IPS-11a (cell line): ENCODE data around the gene FHOD3.

Experiments
- H3K4me3 ChIP-seq: one replicate; pipeline ENCODE4 v1.5.1; 2013; ENCODE audit warnings: low read depth, low read length, control low read depth

The FHOD3 gene

DNA sequence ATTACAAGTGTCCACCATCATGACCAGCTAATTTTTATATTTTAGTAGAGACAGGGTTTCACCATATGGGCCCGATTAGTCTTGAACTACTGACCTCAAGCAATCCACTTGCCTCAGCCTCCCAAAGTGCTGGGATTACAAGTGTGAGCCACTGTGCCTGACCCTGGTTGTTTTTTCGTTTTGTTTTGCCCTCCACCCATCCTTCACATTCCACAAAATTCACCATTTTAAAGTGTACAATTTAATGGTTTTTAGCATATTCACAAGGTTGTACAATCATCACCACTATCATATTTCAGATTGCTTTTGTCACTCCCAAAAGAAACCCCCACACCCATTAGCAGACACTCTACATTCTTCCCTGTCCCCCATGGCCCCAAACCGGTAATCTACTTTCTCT, 316.3 kb downstream of the FHOD3 start:
- no peak overlapping the region for H3K4me3 ChIP-seq

DNA sequence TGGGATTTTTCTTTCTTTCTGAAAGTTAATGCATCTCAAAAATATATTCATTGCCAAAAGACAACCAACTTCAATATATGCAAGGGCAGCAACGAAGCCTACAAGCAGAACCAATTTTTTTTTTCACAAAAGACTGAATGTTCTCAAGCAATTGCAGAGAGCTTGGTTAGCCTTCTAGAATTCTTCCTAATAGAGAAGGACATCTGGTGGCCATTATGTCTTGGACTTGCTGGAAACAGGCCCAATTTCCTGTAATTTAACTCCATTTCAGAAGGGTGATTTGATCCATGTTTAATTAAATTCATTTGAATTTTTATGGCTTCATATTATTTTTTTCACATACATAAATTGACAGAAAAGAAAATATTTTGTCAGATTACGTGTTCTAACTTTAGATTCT, 323.3 kb downstream of the FHOD3 start:
- H3K4me3 ChIP-seq, result no peak overlapping the region

DNA sequence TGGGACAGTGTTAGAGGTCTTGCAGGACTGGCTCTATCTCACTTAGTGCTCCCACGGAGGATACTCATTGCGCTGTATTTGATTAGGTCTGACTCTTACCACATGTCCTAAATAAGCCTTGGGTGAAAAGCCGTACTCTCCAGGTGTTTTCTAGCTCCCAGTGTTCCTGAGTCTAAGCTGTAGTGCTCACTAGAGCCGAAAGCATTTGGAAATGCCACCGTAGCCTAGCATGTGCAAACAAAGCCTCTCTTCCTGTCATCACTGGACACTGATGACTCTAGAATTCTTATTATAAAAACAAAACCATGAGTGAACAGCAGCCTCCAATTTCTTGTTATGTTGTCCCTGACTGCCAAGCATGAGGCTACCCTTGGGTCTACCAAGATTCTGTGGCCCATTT, 325.1 kb downstream of the FHOD3 start:
- no peak overlapping the region for H3K4me3 ChIP-seq

DNA sequence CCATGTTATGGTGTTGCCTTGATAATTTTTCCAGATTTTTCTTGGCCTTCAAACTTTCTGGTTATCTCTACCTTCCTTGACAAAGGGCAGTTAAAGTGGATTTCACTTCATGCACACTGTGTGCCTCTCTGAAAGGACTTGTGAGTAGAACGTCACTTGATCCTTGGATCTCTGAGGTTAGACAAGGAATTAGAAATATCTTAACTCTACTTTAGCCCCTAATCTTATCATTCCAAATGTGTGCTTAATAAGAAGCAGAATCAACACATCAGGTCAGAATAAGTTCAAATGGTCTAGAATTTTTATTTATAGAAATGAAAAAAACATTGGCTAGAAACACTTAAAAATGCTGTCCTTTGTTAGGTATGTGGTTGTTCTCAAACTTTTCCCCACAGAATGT, 325.6 kb downstream of the FHOD3 start:
- H3K4me3 ChIP-seq, result no peak overlapping the region

DNA sequence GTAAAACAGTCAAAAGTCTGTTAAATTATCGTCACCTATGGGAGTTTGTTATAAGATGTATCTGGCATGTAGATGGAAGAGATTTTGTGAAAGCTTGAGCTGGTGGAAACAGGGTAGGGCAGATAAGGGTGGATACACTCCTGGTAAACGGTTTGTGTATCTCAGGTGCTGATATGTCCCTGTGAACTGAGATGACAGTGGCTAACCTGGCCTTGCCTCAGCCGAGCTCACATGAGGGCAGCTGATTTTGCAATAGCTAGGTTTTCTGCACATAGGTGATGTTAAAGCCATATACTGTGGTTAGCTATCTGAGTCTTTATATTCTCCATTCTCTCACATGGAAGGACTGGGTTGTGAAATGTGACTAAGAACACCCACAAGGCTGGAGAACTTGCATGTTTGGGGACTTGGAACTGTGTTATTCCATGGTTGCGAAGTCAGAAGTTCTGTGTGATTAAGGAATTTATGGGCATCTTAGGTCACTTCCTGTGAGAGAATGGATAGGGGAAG, 326.2 kb downstream of the FHOD3 start:
- H3K4me3 ChIP-seq, result no peak overlapping the region

DNA sequence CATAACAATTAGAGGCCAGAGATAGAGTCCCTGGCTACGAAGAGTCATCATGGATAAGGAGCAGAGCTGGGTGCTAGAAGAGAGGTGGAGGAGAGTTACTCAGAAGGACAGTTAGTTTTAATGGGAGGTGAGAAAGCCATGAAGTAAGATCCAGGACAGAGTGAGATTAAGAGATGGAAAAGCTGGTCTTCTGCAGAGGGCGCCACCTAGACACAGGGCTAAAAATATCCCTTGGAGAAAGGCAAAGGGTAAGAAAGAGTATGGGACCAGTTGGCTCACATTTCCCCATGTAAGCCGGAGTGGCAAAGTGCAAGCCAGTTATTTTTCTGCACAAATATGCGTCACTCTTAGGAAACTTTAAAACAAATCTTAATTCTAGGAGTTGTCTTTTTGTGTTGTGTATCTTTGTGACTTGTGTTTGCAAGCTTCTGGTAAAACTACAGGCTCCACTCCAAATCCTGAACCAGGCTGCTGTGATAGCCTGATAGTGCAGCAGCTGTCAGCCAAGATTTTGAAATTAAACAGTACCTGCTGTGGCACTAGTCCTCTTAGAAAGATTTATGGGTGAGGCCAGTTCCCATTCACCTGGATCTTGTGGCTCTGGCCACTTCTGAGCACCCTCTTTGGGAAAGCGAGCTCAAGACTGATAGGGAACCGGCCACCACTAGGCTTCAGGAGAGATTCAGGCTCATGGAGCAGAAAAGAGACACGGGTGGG, 327.1 kb downstream of the FHOD3 start:
- no peak overlapping the region for H3K4me3 ChIP-seq

DNA sequence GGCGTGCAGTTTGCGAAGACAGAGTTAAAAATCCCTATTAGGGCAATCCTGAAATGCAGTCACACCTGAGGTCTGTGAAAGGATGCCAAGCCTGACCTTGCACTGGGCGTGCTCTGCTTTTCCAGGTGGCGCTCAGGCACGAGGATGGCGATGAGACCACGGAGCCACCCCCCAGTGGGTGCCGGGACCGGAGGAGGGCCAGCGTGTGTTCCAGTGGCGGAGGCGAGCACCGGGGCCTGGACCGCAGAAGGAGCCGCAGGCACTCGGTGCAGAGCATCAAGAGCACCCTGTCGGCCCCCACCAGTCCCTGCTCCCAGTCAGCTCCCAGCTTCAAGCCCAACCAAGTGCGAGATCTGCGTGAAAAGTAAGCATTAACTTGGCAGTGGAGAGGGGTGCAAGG, 327.9 kb downstream of the FHOD3 start:
- H3K4me3 ChIP-seq, result no peak overlapping the region

DNA sequence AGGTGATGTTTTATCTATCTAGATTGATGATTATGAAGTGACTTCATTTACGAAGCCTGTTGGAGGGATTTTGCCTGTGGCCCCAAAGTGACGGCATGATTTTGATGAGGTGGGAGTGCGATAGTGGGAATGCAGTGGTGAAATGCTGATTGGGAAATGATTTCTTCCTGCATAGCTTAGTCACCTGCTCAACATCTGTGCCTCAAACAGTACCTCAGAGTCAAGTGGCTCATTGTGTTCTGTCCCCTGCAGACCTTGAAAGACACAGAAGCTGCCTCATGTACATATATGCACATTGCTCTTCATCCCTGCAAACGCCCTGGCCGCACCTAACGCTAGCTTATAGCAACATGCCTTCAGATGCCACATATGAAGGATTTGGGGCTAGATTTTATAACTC, 330.1 kb downstream of the FHOD3 start:
- H3K4me3 ChIP-seq, result no peak overlapping the region

DNA sequence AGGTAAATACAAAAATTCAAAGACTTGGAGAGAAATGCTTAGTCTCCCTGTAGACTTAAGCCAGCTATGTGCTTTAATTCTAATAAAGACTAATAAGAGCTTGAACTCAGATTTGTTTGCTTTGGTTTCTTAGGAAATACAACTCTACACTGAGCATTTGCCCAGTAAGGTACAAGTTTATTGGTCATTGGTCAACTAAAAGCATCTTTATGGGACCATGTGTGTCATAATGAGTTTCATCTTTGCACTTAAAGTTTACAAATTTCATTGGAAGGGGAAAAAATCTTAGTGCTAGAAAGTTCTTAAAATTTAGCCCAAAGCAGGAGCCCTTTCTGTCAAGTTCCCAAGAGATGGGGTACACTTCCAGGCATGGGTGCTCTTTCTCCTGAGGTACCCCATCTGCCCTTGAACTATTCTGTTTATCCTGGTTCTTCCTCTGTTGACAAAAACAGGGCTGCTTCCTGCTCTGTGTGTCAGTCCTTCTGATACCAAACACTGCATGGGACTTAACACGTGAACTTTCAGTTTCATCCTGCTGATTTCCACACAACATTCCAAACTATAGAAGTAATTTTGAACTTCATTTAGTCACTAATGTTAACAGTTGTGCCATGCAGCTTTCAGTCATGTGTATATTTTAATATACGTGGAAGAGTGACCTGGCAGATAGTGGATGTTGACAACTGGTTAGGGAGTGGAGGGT, 331.1 kb downstream of the FHOD3 start:
- H3K4me3 ChIP-seq, result no peak overlapping the region

DNA sequence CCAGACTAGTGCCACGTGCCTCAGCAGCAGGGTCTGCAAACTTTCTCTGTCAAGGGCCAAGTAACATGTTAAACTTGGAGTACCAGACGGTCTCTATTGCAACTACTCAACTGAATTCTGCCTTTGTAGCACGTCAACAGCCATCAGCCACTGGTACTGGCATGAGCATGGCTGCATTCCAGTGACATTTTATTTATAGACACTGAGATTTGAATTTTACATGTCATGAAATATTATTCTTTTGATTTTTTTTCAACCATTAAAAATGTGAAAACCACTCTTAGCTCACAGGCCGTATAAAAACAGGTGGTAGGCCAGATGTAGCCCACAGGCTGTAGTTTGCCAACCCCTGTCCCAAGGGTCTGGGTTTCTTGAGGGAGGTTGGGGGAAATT, 331.6 kb downstream of the FHOD3 start:
- H3K4me3 ChIP-seq, result no peak overlapping the region

DNA sequence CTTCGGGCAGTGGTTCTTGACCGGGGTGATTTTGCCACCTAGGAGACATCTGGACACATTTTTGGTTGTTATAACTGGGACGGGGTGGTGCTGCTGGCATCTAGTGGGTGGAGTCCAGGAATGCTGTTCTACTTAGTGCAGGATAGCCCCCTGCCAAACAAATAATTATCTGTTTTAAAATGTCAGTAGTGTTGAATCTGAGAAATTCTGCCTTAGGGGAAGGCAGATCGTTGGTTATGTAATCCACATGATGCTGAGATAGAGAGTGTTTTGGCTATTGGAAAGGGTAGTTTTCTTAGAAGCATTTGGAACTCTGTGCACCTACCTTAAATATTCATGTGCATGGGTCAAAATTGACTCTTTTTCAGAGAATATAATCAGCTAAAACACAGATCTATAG, 332.3 kb downstream of the FHOD3 start:
- H3K4me3 ChIP-seq, result no peak overlapping the region

DNA sequence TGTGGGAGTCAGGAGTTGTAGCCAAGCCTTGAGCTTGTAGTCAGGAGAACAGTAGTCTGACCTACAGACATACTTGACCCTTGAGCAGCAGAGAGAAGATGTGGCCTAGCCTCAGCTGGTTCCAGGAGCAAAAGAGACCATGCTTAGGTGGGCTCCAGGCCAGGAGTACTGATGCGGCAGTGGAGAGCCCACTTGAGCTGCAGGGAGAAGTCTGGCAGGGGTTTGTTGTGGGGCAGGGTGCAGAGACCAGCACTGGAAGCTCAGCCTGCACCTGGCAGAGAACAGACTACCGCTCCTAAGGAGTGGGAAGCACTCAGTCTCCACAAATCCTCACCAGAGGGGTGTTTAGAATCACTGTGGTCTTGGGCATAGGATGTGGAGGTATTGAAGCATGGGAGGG, 333.4 kb downstream of the FHOD3 start:
- H3K4me3 ChIP-seq, result no peak overlapping the region

DNA sequence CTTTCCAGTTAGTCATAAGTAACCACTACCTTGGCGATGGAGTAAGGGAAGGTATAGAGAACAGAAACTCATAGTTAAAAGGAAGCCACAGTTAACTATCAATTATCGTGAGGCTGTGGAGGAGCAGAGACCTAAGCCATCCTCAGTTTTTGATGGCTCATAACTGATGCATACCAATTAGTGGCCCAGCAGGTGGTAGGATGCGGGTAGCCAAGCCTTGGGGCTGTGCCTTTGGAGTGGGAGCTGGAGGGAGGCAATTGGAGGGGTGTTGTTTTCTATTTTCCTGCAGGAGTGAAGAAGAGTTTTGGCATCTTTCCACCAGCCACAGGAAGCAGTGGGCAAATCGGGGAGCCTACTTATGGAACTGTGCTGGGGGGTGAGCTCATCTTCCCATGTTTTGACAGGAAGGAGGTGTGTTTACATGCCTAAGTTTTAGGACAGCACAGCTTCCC, 336.5 kb downstream of the FHOD3 start:
- no peak overlapping the region for H3K4me3 ChIP-seq

DNA sequence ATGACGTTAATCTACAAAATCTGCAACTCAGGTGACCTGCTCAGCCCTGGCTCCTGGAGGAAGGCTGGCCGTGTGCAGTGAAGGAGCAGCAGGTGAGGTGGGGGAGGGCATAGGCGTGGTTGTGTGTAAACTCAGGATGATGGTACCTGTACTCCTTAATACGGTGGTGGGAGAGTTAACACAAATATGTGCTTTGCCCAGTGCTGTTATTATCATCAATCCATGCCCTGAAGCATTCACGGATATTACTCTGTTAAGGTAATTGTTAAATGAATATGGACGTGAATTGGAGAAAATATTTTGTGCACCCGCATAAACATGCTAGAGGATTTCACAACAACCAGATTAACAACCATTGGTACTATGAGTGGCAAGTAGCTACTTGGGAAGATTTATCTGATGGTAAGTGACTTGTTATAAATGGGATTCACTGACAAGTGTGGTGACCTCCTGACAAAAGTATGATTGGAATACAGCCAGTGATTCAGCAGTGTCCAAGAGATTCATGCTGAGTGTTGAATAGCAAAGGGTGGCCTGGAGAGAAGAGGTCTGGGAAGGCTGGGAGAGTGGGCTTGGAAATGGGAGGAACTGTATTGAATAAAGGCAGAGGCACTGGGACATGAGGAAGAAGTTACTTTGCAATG, 337.2 kb downstream of the FHOD3 start:
- no peak overlapping the region for H3K4me3 ChIP-seq

DNA sequence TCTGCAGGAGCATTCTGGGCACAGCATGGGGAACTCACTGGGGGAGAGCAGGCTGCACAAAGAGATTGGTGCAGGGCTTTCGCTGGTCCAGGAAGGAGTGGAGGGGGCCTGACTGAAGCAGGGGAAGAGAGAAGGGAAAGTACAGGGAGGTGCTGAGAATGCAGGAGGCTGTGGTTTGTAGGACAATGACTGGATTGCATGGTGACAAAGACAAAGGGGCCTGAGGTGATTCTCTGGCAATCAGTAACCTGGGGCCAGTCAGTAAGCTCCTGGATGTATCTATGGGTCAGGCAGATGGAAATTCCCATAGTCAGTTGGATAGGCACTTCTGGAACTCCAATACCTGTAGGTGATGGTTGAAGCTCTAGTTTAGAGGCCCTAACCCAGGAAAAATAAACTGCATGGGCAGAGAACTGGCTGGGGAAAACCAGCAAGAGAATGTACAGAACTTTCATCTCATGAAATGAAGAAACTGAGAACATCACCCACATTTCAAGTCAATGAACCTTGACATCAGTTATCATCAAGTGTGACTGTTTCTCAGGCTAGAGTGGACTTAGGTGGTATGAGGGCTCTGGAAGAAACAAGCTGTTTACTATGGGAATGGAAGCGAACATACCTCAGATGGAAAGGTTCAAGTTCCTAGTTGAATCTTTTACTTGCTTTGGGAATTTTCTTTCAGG, 338.0 kb downstream of the FHOD3 start:
- no peak overlapping the region for H3K4me3 ChIP-seq

DNA sequence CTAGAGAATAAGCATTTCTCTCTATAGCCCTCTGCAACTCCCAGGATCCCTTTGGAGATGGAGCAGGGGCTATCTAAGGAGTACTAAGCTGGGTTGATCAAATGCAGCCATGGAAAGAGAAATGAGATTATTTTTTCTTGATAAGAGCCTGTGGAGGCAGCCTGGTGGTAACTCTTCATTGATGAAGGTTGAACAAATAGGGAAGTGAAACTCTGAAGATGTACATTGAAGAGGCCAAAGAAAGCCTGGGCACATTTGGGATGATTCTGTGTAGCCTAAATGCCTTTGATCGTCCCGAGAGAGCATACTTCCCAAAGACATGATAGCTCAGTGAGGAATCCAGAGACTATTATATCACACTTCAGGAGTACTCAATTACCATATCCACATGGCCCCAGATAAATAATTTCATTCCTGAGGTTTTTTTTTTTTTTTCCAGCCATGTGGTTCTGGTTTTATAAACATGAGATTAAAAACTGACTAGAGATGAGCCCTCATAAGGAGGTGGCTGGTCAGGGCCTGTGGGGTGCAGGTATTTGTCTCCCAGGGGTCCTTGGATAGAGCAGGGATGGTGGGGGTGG, 338.8 kb downstream of the FHOD3 start:
- no peak overlapping the region for H3K4me3 ChIP-seq

DNA sequence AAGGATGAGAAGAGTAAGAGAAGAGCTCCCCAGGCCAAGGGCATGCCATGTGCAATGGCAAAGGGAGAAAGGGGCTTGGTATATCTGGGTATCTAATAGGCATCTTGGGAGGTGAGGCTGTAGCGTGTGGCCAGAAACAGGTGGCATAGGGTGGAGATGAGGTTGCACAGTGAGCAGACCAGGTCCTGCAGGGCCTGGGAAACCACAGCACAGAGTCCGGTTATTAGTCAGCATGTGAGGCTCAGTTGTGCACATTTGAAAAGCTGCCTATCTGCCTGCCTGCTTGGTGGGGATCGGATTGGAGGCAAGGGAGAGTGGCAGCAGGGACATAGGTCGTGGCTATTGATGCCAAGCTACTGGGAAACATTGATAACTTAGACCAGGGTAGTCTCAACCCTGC, 340.7 kb downstream of the FHOD3 start:
- H3K4me3 ChIP-seq, result no peak overlapping the region

DNA sequence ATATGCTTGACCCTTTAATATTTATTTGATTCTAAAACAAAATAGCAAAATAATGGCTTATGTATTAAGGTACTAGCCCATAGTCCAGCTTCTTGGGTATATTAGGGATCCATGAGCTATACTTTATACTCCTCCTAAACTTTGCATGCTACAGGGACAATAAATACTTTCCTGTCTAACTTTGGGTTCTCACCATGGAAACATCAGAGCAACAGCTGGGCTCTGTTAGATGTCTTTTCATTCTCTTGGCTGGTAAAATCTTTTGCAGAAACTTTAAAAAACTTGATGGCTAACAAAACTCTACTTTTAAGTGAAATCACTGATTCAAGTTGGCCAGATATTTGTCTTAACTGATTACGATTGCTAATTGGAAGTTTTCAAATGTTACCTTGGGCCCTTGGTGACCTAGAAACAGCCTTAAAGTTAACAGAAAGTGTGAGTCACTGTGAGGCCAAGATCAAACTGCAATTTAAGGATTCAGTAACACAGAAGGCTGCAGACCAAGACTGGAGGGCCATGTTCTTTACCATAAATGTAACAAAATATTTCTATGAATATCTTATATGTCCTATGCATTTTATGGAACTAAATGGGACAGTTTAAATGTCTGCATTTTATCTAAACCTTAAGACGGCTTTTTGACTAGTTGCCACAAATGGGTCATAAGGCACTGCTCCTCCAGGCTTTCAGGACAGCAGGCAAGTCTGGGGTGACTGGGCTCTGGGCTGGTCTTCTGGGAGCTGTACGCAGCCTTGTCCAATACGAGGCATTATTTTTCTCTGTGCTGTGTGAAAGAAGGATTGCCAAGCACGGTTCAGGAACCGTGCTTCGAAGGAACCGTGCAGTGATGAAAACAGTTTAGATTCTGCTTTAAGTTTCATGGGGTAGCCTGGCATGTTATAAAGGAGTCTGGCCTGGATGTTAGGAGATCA, 342.8 kb downstream of the FHOD3 start:
- no peak overlapping the region for H3K4me3 ChIP-seq

DNA sequence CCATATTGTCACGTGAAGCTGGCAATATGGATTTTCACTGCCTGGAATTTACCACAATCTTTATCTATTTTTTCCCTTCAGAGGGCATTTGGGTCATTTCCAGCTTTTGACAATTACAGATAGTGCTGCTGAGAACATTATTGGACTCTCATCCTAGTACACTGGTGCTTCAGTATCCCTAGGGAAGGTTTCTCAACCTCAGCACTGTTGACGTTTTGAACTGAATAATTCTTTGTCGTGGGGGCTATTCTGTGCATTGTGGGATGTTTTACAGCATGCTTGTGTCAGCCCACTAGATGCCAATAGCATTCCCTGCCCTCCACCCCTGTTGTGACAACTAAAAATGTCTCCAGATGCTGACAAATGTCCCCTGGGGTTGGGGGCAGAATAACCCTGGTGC, 345.5 kb downstream of the FHOD3 start:
- H3K4me3 ChIP-seq, result no peak overlapping the region

DNA sequence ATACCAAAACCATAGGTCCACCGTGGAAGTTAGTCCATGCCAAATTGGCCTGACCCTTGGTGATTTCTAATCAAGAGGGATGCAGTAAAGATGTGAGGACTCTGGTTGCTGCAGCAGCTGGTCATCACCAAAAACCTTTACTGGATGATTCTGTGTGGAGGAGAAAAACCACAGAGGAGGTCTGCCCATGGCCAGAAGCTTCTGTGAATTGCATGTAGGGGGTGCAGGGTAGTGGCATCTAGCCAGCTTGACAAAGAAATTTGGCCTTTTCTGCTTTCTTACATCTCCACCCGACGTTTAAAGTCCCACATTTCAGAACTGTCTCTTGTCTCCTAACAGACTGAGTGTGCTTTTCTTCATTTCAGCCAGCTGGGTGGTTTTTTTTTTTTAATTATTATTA, 351.3 kb downstream of the FHOD3 start:
- no peak overlapping the region for H3K4me3 ChIP-seq
